PFSK-1 (cell line): Measurements from ENCODE around the gene LAMTOR3.

Experiments
- FOXP2 ChIP-seq: optimal IDR thresholded peaks from 2 replicates; pipeline ENCODE3; 2011; ENCODE audit warnings: borderline replicate concordance, control low read depth, inconsistent platforms; ENCODE audit not compliant: insufficient read depth; ENCODE audit errors: extremely low read length, extremely low read depth
- POLR2AphosphoS5 ChIP-seq: IDR thresholded peaks from 2 replicates; pipeline ENCODE4 v1.6.1; 2012; ENCODE audit warnings: low read depth, mild to moderate bottlenecking, control low read depth, low read length, moderate library complexity
- SIN3A ChIP-seq: IDR thresholded peaks from 2 replicates; pipeline ENCODE4 v1.6.1; 2012; ENCODE audit warnings: mild to moderate bottlenecking, low read length, moderate library complexity, borderline replicate concordance; ENCODE audit not compliant: insufficient read depth
- TAF1 ChIP-seq: IDR thresholded peaks from 2 replicates; pipeline ENCODE4 v1.6.1; 2012; ENCODE audit warnings: low read length, control low read depth, borderline replicate concordance; ENCODE audit not compliant: insufficient read depth
- TF ChIP-seq, protein P1 (sequence below), 2 experiments: IDR thresholded peaks; 2 replicates each; pipeline versions ENCODE4 v1.6.1 to v1.8.0; 2011 to 2012; ENCODE audit warnings: low read depth in 2 of 2, low read length in 2 of 2, control low read depth in 1 of 2, inconsistent platforms in 1 of 2, mild to moderate bottlenecking in 1 of 2, moderate library complexity in 1 of 2; ENCODE audit not compliant: insufficient read depth in 1 of 2

Gene LAMTOR3

DNA sequence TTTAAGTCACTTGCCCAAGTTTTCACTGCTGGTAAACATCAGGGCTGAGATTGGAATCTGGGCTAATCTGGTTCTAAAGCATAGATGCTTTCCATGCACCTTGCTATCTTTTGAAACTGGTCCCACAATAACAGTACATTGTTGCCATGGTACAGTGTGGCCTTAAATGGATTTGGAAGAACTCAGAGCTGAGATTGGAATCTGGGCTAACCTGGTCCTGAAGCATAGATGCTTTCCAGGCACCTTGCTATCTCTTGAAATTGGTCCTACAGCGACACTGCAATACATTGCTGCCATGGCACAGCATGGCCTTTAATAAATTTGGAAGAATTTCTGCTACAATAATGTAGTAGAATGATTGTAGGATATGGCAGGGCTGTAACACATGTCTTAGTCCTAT lies 49.0 kb downstream of the LAMTOR3 start:
- TF ChIP-seq FOXP2 (no peak), POLR2AphosphoS5 (no peak), SIN3A (no peak)
- TF ChIP-seq, protein P1, sequence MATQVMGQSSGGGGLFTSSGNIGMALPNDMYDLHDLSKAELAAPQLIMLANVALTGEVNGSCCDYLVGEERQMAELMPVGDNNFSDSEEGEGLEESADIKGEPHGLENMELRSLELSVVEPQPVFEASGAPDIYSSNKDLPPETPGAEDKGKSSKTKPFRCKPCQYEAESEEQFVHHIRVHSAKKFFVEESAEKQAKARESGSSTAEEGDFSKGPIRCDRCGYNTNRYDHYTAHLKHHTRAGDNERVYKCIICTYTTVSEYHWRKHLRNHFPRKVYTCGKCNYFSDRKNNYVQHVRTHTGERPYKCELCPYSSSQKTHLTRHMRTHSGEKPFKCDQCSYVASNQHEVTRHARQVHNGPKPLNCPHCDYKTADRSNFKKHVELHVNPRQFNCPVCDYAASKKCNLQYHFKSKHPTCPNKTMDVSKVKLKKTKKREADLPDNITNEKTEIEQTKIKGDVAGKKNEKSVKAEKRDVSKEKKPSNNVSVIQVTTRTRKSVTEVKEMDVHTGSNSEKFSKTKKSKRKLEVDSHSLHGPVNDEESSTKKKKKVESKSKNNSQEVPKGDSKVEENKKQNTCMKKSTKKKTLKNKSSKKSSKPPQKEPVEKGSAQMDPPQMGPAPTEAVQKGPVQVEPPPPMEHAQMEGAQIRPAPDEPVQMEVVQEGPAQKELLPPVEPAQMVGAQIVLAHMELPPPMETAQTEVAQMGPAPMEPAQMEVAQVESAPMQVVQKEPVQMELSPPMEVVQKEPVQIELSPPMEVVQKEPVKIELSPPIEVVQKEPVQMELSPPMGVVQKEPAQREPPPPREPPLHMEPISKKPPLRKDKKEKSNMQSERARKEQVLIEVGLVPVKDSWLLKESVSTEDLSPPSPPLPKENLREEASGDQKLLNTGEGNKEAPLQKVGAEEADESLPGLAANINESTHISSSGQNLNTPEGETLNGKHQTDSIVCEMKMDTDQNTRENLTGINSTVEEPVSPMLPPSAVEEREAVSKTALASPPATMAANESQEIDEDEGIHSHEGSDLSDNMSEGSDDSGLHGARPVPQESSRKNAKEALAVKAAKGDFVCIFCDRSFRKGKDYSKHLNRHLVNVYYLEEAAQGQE (IDR thresholded peaks at IDR 0.05; ENCODE audit: insufficient read depth in 1 of 2, low read depth in 2 of 2, low read length in 2 of 2) = no peak

DNA sequence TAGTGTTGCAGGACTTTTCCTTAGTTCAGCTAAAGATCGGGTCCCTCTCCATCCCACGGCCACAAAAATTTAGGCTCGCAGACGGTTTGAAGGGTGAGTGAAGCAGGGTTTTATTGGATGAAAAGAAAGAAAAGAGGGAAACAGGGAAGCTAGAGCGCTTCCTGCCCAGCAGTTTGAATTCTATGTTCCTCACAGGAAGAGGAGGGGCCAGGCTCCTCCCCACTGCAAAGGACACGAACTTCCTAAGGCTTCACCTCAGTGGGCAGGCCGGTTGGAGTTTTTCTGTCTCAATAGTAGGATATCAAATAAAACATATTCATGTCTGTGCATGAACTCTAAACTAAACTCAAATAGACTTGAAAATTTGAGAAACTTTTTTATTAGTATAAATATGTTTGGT lies 50.2 kb downstream of the LAMTOR3 start:
- TF ChIP-seq TAF1 (no peak), POLR2AphosphoS5 (no peak), SIN3A (no peak), FOXP2 (no peak)
- TF ChIP-seq, protein P1 (IDR thresholded peaks at IDR 0.05; ENCODE audit: insufficient read depth in 1 of 2, low read depth in 2 of 2, low read length in 2 of 2) = no peak

DNA sequence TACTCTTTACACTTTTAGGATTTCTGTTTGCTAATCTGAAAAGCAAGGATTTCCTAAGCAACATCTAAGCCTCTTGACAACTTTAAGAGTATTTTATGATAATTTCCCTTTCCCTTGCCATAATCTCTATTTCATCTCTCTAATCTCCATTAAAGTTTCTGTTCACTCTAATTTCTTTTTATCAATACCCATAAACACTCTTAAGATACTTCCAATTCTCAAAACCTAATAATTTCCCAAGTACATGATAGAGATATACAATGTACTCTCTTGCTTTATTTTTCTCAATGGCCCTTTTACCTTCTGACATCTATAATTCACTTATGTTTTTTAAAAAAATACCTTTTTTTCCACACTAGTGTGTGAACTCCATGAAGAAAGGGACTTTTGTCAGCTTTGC lies 50.8 kb downstream of the LAMTOR3 start:
- no peak for TF ChIP-seq POLR2AphosphoS5
- no peak for TF ChIP-seq FOXP2
- no peak for TF ChIP-seq SIN3A
- no peak for TF ChIP-seq TAF1
- TF ChIP-seq, protein P1 (IDR thresholded peaks at IDR 0.05; ENCODE audit: insufficient read depth in 1 of 2, low read depth in 2 of 2, low read length in 2 of 2) = no peak

DNA sequence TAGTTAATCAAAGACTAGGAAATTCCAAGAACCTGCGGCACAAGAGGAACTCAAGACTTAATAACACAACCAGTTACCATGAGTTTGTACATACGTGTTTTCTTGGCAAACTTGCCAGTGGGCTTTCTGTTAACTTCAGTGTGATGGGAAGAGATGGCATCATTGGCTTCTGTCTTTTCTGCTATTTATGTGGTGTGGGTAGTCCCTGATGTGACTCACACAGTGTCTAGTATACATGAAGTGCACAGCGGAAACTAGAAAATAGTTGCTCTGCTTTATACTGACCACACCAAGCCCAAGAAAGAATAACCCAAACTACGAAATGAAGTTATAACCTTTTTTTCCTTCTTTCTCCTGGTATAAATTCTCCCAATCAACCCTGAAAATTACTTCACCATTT lies 53.1 kb downstream of the LAMTOR3 start:
- TF ChIP-seq TAF1 (no peak), SIN3A (no peak), POLR2AphosphoS5 (no peak)
- TF ChIP-seq, protein P1 (IDR thresholded peaks at IDR 0.05; ENCODE audit: insufficient read depth in 1 of 2, low read depth in 2 of 2, low read length in 2 of 2) = no peak

DNA sequence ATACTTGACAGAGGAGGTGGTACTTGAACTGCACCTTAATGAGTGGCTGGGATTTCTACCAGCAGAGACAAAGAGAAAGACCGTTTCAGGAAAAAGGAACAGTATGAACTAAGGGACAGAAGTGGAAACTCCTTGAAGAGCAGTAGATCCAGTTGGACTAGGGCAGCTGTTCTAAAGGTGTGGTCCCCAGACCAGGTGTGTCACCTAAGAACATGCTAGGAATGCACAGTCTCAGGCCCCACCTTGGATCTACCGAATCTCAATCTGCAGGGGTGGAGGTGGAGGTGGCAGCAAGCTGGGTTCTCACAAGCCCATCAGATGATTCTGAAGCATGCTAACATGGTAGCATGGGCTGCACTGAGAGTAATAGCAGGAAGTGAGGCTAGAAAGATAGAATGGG lies 55.3 kb downstream of the LAMTOR3 start:
- TF ChIP-seq FOXP2 (no peak), TAF1 (no peak), POLR2AphosphoS5 (no peak), SIN3A (no peak)
- TF ChIP-seq, protein P1 (IDR thresholded peaks at IDR 0.05; ENCODE audit: insufficient read depth in 1 of 2, low read depth in 2 of 2, low read length in 2 of 2) = no peak
